Cardiac muscle cell (in vitro differentiated cells and primary cell): ENCODE measurements around the gene CPT2. TPM values are rescaled to one million over a fixed set of nuclear protein-coding genes. Genes with fewer than 3 reads are reported as not detected.

Source experiments
- DNase-seq, 2 donors: peaks; one replicate each; pipeline versions ENCODE4 v3.0.0 to v3.0.0-alpha.2; 2010 to 2017; ENCODE audit warnings: low read depth in 1 of 2, low spot score in 1 of 2
- H3K27ac ChIP-seq: fragments of 200-600 bp; sonication (generic); 2 replicates; pipeline ENCODE4 v1.5.1; 2016
- H3K27me3 ChIP-seq: fragments of 200-600 bp; sonication (generic); 2 replicates; pipeline ENCODE4 v1.6.0; 2016; ENCODE audit warnings: control low read depth
- H3K36me3 ChIP-seq: fragments of 200-600 bp; sonication (generic); 2 replicates; pipeline ENCODE4 v1.5.1; 2016; ENCODE audit warnings: control low read depth
- H3K4me1 ChIP-seq: fragments of 200-600 bp; sonication (generic); 2 replicates; pipeline ENCODE4 v1.8.1; 2017; ENCODE audit warnings: low read depth, mild to moderate bottlenecking, mixed run types
- H3K4me3 ChIP-seq: fragments of 200-600 bp; sonication (generic); 2 replicates; pipeline ENCODE4 v1.5.1; 2016; ENCODE audit warnings: mild to moderate bottlenecking
- H3K9me3 ChIP-seq: fragments of 200-600 bp; sonication (generic); 2 replicates; pipeline ENCODE4 v1.5.1; 2017; ENCODE audit warnings: low read depth, mild to moderate bottlenecking, control low read depth
- CTCF ChIP-seq: IDR thresholded peaks from 2 replicates; pipeline ENCODE4 v1.5.1; 2012; ENCODE audit warnings: low read depth, mild to moderate bottlenecking, low read length
- polyA plus RNA-seq: library from polyadenylated mRNA; unstranded; fragments of >200 nt; fragmentation: Nextera tagmentation; extraction: Ambion mirVana; gene quantifications from 2 replicates; pipeline ENCODE4 v1.2.1, GENCODE V29; 2016
- total RNA-seq: library from RNA; depleted of rRNA; stranded (reverse); fragments of >200 nt; gene quantifications from 2 replicates; pipeline ENCODE4 v1.2.3, GENCODE V29; 2016

The CPT2 gene
- total and polyA plus RNA-seq, 2 experiments from 2014 or later = 47.1 to 60.1 TPM

GRCh38 chr1:53210352-53210751 lies 13.7 kb downstream of the CPT2 start:
- Histone ChIP-seq H3K27me3 (no peaks in the 10 kb centered on the region), H3K36me3 (peaks cover 35% of the 10 kb centered on the region), H3K9me3 (no peaks in the 10 kb centered on the region), H3K4me1 (no peaks in the 10 kb centered on the region), H3K4me3 (no peak overlapping the region), H3K27ac (no peak overlapping the region)
- no peak for TF ChIP-seq CTCF
- DNase-seq = no peak

- Histone ChIP-seq H3K27ac (no peak overlapping the region), H3K9me3 (no peaks in the 10 kb centered on the region), H3K27me3 (no peaks in the 10 kb centered on the region), H3K4me3 (no peak overlapping the region), H3K36me3 (peaks cover 32% of the 10 kb centered on the region), H3K4me1 (no peaks in the 10 kb centered on the region)
- no peak for TF ChIP-seq CTCF
- DNase-seq = no peak
Measured at GRCh38 chr1:53210954-53211353, 14.3 kb downstream of the CPT2 start.

- H3K4me1 ChIP-seq = peaks cover 3% of the 10 kb centered on the region
- H3K4me3 ChIP-seq = no peak overlapping the region
- H3K27ac ChIP-seq = no peak overlapping the region
- no peaks in the 10 kb centered on the region for H3K9me3 ChIP-seq
- peaks cover 20% of the 10 kb centered on the region for H3K36me3 ChIP-seq
- DNase-seq = no peak
- no peak for TF ChIP-seq CTCF
- H3K27me3 ChIP-seq = no peaks in the 10 kb centered on the region
Measured at GRCh38 chr1:53214376-53214940, 17.8 kb downstream of the CPT2 start.

GRCh38 chr1:53218201-53218600 lies 21.6 kb downstream of the CPT2 start:
- no peak for TF ChIP-seq CTCF
- H3K4me3 ChIP-seq = no peak overlapping the region
- H3K36me3 ChIP-seq = peaks cover 2% of the 10 kb centered on the region

GRCh38 chr1:53219711-53220110 lies 23.1 kb downstream of the CPT2 start:
- DNase-seq = no peak
- H3K27ac ChIP-seq = peak overlapping the region; percentile 95
- no peaks in the 10 kb centered on the region for H3K36me3 ChIP-seq
- H3K4me1 ChIP-seq = peaks cover 12% of the 10 kb centered on the region
- H3K4me3 ChIP-seq = peak overlapping the region; percentile 80
- no peaks in the 10 kb centered on the region for H3K9me3 ChIP-seq
- no peak for TF ChIP-seq CTCF
- no peaks in the 10 kb centered on the region for H3K27me3 ChIP-seq

More at GRCh38 chr1:53218201-53218600, 21.6 kb downstream of the CPT2 start:
- Histone ChIP-seq H3K27me3 (no peaks in the 10 kb centered on the region), H3K9me3 (no peaks in the 10 kb centered on the region), H3K4me1 (peaks cover 12% of the 10 kb centered on the region), H3K27ac (no peak overlapping the region)
- no peak for DNase-seq
